Left colon (tissue), 2 donors: ENCODE data around the gene CMIP. TPM values are rescaled to one million over a fixed set of nuclear protein-coding genes. Genes with fewer than 3 reads are reported as not detected.

Source experiments
- ATAC-seq: fragments of 200-7000 bp; cut with Tn5 transposase; one replicate; pipeline ENCODE4 v1.9.1; 2020; ENCODE audit warnings: mild to moderate bottlenecking, moderate library complexity
- DNase-seq, 2 donors: peaks; one replicate each; pipeline ENCODE4 v3.0.0-alpha.2; 2020
- intact Hi-C, 2 donors: fragments of 100-400 bp; cut with DNase I in 1 of 2; cut with micrococcal nuclease in 1 of 2; formaldehyde crosslinking; loops; one replicate each; pipeline versions ENCODE4 v1.11.2 to v1.14.0; 2022; cut with DNase I, micrococcal nuclease
- total RNA-seq, 2 donors: library from RNA; stranded (reverse); fragmentation: NEBNext Ultra II Directional; extraction: Animal tissue kit (Norgen Biotek cat#: 25700); gene quantifications; one replicate each; pipeline ENCODE4 v1.2.1, GENCODE V29; 2021
- donor health status: DM: no; HTN: no; CAD: no.
- donor health status: DM: yes; HTN: yes; CAD: no.

CMIP gene
- total RNA-seq, 2 donors from 2014 or later = 81.8 to 84.5 TPM

GRCh38 chr16:81456523-81457325 lies 12.1 kb downstream of the CMIP start:
- intact Hi-C loops = no loop called here

GRCh38 chr16:81457326-81458133 lies 12.9 kb downstream of the CMIP start:
- peak; percentile 55 for ATAC-seq
- intact Hi-C loops = no loop called here
- no peak for DNase-seq

More at GRCh38 chr16:81456523-81457325, 12.1 kb downstream of the CMIP start:
- DNase-seq (peak; percentile 77), ATAC-seq (peak; percentile 77)

- intact Hi-C loops = no loop called here
- DNase-seq (no peak), ATAC-seq (no peak)
Measured at GRCh38 chr16:81458149-81458669, 13.6 kb downstream of the CMIP start.

GRCh38 chr16:81458827-81459598 lies 14.4 kb downstream of the CMIP start:
- no peak for ATAC-seq
- intact Hi-C loops = no loop called here

GRCh38 chr16:81460075-81460474 lies 15.5 kb downstream of the CMIP start:
- intact Hi-C loops = no loop called here
- DNase-seq = no peak
- no peak for ATAC-seq

More at GRCh38 chr16:81458827-81459598, 14.4 kb downstream of the CMIP start:
- DNase-seq = no peak

GRCh38 chr16:81461243-81461642 lies 16.6 kb downstream of the CMIP start:
- intact Hi-C loops = no loop called here
- no peak for ATAC-seq
- DNase-seq = no peak

GRCh38 chr16:81461766-81462165 lies 17.2 kb downstream of the CMIP start:
- no peak for ATAC-seq
- intact Hi-C loops = no loop called here

GRCh38 chr16:81462683-81463082 lies 18.1 kb downstream of the CMIP start:
- DNase-seq (no peak), ATAC-seq (no peak)
- intact Hi-C loops = no loop called here

More at GRCh38 chr16:81461766-81462165, 17.2 kb downstream of the CMIP start:
- no peak for DNase-seq

- intact Hi-C loops = no loop called here
- no peak for DNase-seq
Measured at GRCh38 chr16:81463296-81463890, 18.8 kb downstream of the CMIP start.

GRCh38 chr16:81464279-81464678 lies 19.7 kb downstream of the CMIP start:
- no peak for ATAC-seq
- intact Hi-C loops = no loop called here

More at GRCh38 chr16:81463296-81463890, 18.8 kb downstream of the CMIP start:
- ATAC-seq = no peak

GRCh38 chr16:81465375-81465943 lies 20.9 kb downstream of the CMIP start:
- intact Hi-C loops = no loop called here
- ATAC-seq = no peak
- DNase-seq = no peak

More at GRCh38 chr16:81464279-81464678, 19.7 kb downstream of the CMIP start:
- no peak for DNase-seq

GRCh38 chr16:81466356-81466980 lies 21.9 kb downstream of the CMIP start:
- no peak for ATAC-seq
- no peak for DNase-seq
- intact Hi-C loops = no loop called here

GRCh38 chr16:81467072-81467471 lies 22.5 kb downstream of the CMIP start:
- intact Hi-C loops = no loop called here
- ATAC-seq (no peak), DNase-seq (no peak)

GRCh38 chr16:81467815-81468214 lies 23.2 kb downstream of the CMIP start:
- ATAC-seq (no peak), DNase-seq (no peak)
- intact Hi-C loops = no loop called here

- intact Hi-C loops = no loop called here
- ATAC-seq = no peak
- no peak for DNase-seq
Measured at GRCh38 chr16:81468269-81468902, 23.8 kb downstream of the CMIP start.

GRCh38 chr16:81469183-81469677 lies 24.6 kb downstream of the CMIP start:
- ATAC-seq (no peak), DNase-seq (no peak)
- intact Hi-C loops = no loop called here
